Kidney (tissue), 14 donors: ENCODE measurements around the gene PLAU. TPM values are rescaled to one million over a fixed set of nuclear protein-coding genes. Genes with fewer than 3 reads are reported as not detected.
A peak's percentile ranks its signal among the peaks of the same experiment; 100 is the strongest.

ENCODE experiments used
- DNase-seq, 5 donors: peaks; one replicate each; pipeline ENCODE4 v3.0.0-alpha.2; 2013 to 2020
- FAIRE-seq: peaks from 2 replicates; lab custom pipeline; 2012; peaks lifted over from hg19 to GRCh38; lab: Jason Lieb, UNC
- H3K27ac ChIP-seq, 2 donors: one replicate each; pipeline ENCODE4 v1.7.0; 2013; ENCODE audit warnings: low read depth in 2 of 2, low read length in 2 of 2, inconsistent platforms in 1 of 2
- H3K27me3 ChIP-seq: one replicate; pipeline ENCODE4 v1.7.1; 2013; ENCODE audit warnings: low read length, inconsistent platforms; ENCODE audit not compliant: control insufficient read depth, insufficient read depth
- H3K36me3 ChIP-seq, 3 donors: one replicate each; pipeline versions ENCODE4 v1.7.0 to v1.7.1; 2013; ENCODE audit warnings: low read length in 3 of 3, control low read depth in 1 of 3, inconsistent platforms in 1 of 3; ENCODE audit not compliant: insufficient read depth in 3 of 3, control insufficient read depth in 2 of 3
- H3K4me1 ChIP-seq, 3 donors: one replicate each; pipeline versions ENCODE4 v1.7.0 to v1.7.1; 2013; ENCODE audit warnings: low read length in 3 of 3, inconsistent platforms in 1 of 3, low read depth in 1 of 3; ENCODE audit not compliant: control insufficient read depth in 2 of 3, insufficient read depth in 2 of 3
- H3K4me3 ChIP-seq, 3 donors: one replicate each; pipeline versions ENCODE4 v1.7.0 to v1.8.1; 2013; ENCODE audit warnings: low read length in 3 of 3, control low read depth in 1 of 3, inconsistent platforms in 1 of 3
- H3K9ac ChIP-seq, 3 donors: one replicate each; pipeline versions ENCODE4 v1.7.0 to v1.7.1; 2013; ENCODE audit warnings: low read length in 3 of 3, control low read depth in 1 of 3, inconsistent platforms in 1 of 3
- H3K9me3 ChIP-seq, 3 donors: one replicate each; pipeline versions ENCODE4 v1.7.0 to v1.7.1; 2013; ENCODE audit warnings: low read length in 3 of 3, control low read depth in 1 of 3, inconsistent platforms in 1 of 3; ENCODE audit not compliant: control insufficient read depth in 2 of 3, insufficient read depth in 1 of 3
- CTCF ChIP-seq: IDR thresholded peaks from 3 replicates; pipeline ENCODE4 v1.5.1; 2012; ENCODE audit warnings: mild to moderate bottlenecking, moderate library complexity, borderline replicate concordance; ENCODE audit not compliant: insufficient read depth; ENCODE audit errors: extremely low read depth
- intact Hi-C: fragments of 100-400 bp; cut with DNase I; formaldehyde crosslinking; loops from one replicate; pipeline ENCODE4 v1.11.1; 2022
- polyA plus RNA-seq: library from polyadenylated mRNA; stranded (reverse); fragments of 350-450 nt; fragmentation: Illumina TruSeq; extraction: RNeasy Lipid Tissue Mini Kit (QIAGEN cat#74804); gene quantifications from one replicate; pipeline ENCODE4 v1.2.3, GENCODE V29; 2014; ENCODE audit warnings: low read depth, low replicate concordance; ENCODE audit not compliant: insufficient read depth
- total RNA-seq: library from RNA; stranded (reverse); fragmentation: NEBNext Ultra II Directional; extraction: Animal tissue kit (Norgen Biotek cat#: 25700); gene quantifications from one replicate; pipeline ENCODE4 v1.2.1, GENCODE V29; 2021
- donor health status: control.
- donor health status: control.
- donor health status: control.
- donor health status: control.
- donor health status: control.
- donor health status: DM: yes; HTN: yes; CAD: no.
- donor health status: Normal renal cell carcinoma (clear cell type).

PLAU gene
- total and polyA plus RNA-seq, 2 donors from 2014 or later, result 40.8 to 82.5 TPM

DNA sequence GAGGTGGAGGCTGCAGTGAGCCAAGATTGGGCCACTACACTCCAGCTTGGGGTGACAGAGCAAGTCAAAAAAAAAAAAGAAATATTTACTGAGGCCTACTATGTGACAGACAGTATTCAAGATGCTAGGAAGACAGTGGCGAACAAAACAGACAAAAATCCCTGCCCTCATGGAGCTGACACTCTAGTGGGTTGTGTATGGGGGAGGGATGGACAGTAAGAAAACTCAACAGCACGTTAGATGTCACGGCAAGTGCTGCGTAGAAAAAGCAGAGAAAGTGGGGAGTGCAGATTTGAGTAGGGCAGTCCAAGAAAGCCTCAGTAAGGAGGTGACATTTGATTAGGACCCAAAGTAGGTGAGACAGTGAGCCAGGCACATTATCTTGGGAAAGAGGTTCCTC is 46.7 kb upstream of the PLAU start:
- no peaks in the 10 kb centered on the region for H3K9me3 ChIP-seq
- H3K4me1 ChIP-seq, result peaks cover 0 to 18% (median 18%) of the 10 kb centered on the region in 3 donors
- no peak overlapping the region for H3K4me3 ChIP-seq
- intact Hi-C loops, result no loop called here
- no peak for FAIRE-seq
- no peak for TF ChIP-seq CTCF
- H3K36me3 ChIP-seq, result peaks cover 0 to 19% (median 2%) of the 10 kb centered on the region in 3 donors
- no peak for DNase-seq
- H3K27ac ChIP-seq, result no peak overlapping the region
- no peaks in the 10 kb centered on the region for H3K27me3 ChIP-seq
- H3K9ac ChIP-seq, result no peak overlapping the region

DNA sequence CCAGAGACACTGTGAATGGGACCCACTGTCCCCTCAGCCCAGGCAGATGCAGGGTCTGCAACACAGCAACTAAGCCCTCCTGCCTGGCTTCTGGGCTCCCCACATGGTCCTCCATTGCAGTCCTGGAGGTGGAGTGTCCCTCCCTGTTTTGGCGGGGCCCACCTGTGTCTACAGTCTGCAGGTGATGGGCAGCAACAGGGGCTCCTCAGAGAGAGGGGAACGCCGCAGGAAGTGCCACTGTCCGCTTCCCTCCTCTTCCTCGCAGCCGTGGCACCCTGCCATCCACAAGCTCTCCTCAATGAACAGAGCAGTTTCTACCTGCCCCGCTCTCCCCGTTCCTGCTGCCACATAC is 45.8 kb upstream of the PLAU start:
- no peak for TF ChIP-seq CTCF

GRCh38 chr10:73865459-73866442 is 45.2 kb upstream of the PLAU start:
- Histone ChIP-seq H3K27ac (no peak overlapping the region), H3K9me3 (no peaks in the 10 kb centered on the region), H3K4me3 (no peak overlapping the region), H3K4me1 (peaks cover 0 to 14% (median 12%) of the 10 kb centered on the region in 3 donors), H3K27me3 (no peaks in the 10 kb centered on the region), H3K36me3 (peaks cover 0 to 17% (median 2%) of the 10 kb centered on the region in 3 donors), H3K9ac (no peak overlapping the region)
- no peak for TF ChIP-seq CTCF
- DNase-seq (peak in 1 of 5 donors; percentile 80), FAIRE-seq (no peak)
- intact Hi-C loops, result no loop called here

More for the DNA sequence above, 45.8 kb upstream of the PLAU start:
- intact Hi-C loops, result no loop called here
- Histone ChIP-seq H3K9ac (no peak overlapping the region), H3K27ac (no peak overlapping the region), H3K9me3 (no peaks in the 10 kb centered on the region), H3K36me3 (peaks cover 0 to 23% (median 2%) of the 10 kb centered on the region in 3 donors), H3K4me3 (no peak overlapping the region), H3K4me1 (peaks cover 0 to 16% (median 12%) of the 10 kb centered on the region in 3 donors), H3K27me3 (no peaks in the 10 kb centered on the region)
- DNase-seq, result no peak
- no peak for FAIRE-seq
